HG02870 (cell line): ENCODE results near the gene PLA2G4D.

Experiments used
- ATAC-seq: cut with Tn5 transposase; IDR thresholded peaks from one replicate; pipeline ENCODE4 v1.9.1; 2021; ENCODE audit warnings: mild to moderate bottlenecking, moderate library complexity; ENCODE audit not compliant: unreplicated experiment

PLA2G4D gene

DNA sequence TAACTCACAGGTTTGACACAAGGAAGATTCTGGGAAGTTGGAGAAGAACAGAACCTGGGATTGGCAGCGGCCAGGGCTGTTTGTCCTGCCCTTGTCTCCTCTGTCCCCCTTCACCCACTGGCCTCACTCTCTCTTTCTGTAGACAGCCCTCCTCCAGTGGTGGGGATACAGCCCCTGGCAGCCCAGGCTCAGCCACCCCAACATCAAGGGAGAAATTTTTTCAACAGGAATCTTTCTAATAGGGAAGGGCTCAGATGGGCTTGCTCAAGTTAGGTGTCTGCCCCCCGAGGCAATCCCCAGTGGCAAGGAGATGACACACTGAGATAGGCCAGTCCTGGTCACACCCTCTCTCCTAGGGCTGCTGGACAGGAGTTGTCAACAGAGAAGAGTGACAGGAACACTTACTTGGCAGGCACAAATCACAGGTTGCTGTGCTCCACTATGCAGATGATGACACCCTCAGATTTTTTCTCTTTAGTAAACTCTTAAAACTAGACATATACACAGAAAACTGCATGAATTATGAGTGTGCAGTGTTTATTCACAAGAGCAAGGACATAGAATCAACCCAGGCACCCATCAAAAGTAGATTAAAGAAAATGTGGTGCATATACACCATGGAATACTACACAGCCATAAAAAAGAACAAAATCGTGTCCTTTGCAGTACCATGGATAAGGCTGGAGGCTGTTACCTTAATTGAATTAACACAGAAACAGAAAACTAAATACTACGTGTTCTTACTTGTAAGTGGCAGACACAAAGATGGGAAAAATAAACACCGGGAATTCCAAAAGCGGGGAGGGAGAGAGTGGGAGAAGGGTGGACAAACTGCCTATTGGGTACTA is 36.3 kb downstream of the PLA2G4D start:
- ATAC-seq = no peak

DNA sequence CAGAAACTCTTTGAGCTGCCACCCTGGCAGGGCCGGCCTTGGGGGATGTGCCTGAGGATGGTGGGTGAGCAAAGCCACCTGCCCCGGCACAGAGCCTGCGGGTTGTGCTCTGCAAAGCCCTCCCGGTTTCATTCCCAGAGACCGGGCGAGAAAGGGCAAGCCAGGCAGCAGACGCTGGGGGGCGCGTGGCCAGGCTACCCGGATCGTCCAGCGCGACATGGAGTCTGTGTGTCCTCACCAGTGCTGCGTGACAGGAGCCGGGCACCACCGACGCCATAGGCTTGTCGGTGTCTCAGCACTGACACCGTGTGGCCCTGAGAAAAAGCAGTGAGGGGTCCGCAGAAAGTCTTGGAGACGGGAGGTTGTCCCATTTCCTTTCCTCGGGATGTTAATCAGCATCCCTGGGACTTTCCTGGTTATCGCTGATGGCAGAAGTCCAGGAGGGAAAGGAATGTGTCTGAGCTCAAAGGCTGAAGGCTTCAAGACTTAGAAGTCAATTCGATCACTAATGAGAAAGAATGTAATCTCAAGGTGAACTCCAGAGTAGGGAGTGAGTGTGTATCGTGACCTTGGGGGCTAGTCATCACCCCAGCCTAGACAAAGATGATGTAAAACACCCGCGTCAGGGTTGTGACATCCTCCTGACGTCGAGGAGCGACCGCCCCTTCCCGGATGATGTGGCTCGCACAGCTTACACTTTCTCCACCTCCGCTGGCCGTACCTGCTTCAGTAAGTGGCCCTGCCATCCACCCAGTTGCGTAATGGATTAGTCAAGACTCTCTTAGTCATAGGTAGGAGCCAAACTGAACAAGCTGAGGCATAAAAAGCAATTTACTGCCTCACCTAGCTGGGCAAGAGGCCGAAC is 37.2 kb downstream of the PLA2G4D start:
- no peak for ATAC-seq

- no peak for ATAC-seq
Observed at GRCh38 chr15:42053914-42054313, 40.4 kb downstream of the PLA2G4D start.

GRCh38 chr15:42053010-42053409 is 41.4 kb downstream of the PLA2G4D start:
- ATAC-seq = no peak

DNA sequence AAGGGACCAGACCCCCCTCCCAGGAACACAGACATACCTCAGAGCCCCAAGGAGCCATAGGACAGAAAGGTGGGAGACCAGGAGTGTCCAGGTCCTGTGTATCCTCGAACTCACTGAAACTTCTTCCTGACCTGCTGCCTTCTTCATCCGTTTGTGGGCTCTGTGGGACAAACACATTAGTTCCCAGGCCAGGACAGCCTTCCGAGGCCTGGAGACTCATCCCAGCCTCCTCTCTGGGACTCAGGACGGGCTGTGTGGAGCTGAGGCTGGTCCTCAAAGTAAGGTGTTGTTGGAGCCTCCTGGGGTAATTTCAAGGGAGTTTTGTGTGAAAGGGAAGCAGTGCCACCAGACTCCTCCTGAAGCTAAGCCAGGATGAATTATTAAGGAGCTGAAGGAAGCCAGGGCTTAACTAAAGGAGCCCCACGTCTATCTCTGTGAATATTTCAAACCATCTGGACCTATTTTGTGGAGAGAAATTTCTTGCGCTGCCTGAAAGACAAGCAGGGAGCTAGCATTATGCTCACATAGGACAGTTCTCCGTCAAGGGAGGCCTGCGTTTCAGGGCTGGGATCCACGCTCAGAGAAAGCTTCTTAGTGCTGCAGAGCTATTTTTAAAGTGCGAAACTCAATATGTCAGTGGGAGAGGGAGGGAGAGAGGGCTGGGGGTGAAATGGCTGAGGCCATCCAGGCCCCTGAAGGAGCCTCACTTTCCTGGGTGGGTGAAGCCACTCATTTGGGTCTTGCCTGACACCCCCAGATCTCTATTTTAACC is 43.7 kb downstream of the PLA2G4D start:
- no peak for ATAC-seq

DNA sequence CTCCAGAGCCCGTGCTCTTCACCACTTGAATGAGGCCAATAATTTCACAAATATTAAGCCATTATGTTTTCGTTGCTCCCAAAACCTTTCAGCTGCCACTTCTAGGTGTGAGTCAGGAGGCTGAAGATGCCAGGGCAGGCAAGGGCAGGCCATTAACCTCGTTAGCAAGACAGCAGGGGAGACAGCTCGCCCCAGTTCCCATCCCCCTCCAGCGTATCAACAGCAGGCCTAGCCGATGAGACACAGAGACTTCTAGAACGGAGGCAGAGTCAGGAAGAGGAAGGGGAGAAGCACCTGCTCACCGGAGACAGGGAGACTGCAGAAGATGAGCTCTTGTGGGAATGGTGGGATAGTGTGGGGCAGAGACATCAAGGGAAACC is 45.6 kb downstream of the PLA2G4D start:
- ATAC-seq = no peak

GRCh38 chr15:42048080-42048820 is 46.1 kb downstream of the PLA2G4D start:
- no peak for ATAC-seq

- ATAC-seq = no peak
Observed at GRCh38 chr15:42046597-42046996, 47.8 kb downstream of the PLA2G4D start.

DNA sequence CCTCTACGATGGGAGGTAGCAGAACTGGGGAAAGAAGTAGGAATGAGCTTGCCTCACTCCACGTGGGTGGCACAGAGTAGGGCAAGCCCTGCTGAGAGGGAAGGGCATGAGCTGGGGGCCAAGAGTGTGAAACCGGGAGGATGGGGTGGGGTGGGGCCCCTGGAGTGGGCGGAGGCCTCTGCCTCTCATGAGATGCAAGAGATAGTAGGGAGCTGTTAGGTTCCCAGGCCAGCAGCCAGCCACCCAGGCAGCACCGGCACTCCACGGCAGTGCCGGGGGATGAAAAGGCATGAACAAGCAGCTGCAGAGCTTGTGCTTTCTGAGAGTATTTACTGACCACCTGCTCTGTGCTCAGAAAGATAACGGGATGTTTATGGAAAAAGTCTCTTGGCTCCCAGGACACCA is 49.1 kb downstream of the PLA2G4D start:
- no peak for ATAC-seq

- ATAC-seq = no peak
Observed at GRCh38 chr15:42042602-42043400, 51.6 kb downstream of the PLA2G4D start.

DNA sequence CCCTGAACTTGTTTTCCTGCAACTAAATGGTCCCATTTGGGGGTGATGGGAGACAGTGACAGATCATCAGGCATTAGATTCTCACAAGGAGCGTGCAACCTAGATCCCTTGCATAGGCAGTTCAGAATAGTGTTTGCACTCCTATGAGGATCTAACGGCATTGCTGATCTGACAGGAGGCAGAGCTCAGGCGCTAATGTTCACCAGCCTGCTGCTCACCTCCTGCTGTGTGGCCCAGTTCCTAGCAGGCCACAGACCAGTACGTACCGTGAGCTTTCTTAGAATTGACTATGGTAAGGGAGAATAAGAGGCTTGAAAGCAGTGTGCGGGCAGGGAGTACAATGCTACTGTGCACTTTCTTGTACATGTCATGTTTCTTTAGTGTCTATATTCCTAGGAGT is 56.0 kb downstream of the PLA2G4D start:
- ATAC-seq = no peak

DNA sequence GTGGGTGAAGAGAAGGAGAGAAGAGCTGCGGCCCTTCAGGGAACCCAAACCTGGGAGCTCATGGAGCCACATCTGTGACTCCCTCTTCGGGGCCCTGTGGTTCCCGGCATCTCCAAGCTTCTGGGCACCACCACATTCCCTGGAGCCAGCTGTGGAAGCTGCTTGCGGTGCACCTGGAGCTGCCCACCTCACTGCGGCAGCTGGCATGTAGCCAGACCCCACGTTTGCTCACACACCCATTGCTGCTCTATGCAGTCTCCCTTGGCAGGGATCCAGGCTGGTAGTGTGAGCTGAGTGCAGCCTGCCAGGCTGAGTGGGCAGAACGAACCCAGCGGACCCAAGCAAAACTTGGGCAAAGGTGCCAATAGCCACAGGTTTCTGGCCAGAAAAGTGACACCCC is 56.7 kb downstream of the PLA2G4D start:
- no peak for ATAC-seq

DNA sequence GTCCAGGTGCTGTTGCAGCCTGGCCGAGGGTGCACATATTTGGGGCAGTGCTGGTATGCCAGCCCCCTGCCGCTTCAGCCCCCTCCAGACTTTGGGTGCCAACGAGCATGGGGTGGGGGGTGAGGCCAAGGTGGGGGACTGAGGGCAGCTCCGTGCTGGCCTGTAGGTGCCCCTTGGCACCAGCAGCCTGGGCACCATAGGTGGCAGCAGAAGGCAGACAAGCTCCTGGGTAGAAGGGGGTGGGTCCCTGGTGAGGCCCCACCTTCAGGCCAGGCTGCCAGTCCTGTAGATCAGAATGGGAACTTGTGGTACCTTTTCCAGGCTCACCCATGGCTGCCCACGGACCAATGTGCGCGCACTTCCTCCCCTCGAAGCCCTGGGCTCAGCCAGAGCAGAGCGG is 57.4 kb downstream of the PLA2G4D start:
- ATAC-seq = no peak

- no peak for ATAC-seq
Observed at GRCh38 chr15:42036112-42036905, 58.1 kb downstream of the PLA2G4D start.

DNA sequence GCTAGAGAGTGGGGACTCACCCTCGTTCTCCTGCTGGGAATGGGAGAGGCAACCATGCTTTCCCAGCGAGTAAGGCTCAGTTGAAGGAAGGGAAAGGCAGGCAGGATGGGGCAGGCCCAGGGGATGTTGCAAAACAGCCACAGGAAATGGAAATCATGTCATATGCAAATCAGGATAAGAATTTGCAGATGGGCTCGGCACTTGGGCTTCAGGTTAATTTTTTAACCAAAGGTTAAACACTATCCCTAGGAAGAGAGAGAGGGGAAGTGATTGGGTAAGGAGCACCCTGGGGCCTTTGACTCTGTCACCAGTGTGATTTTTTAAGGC is 59.0 kb downstream of the PLA2G4D start:
- peak; percentile 74 for ATAC-seq

DNA sequence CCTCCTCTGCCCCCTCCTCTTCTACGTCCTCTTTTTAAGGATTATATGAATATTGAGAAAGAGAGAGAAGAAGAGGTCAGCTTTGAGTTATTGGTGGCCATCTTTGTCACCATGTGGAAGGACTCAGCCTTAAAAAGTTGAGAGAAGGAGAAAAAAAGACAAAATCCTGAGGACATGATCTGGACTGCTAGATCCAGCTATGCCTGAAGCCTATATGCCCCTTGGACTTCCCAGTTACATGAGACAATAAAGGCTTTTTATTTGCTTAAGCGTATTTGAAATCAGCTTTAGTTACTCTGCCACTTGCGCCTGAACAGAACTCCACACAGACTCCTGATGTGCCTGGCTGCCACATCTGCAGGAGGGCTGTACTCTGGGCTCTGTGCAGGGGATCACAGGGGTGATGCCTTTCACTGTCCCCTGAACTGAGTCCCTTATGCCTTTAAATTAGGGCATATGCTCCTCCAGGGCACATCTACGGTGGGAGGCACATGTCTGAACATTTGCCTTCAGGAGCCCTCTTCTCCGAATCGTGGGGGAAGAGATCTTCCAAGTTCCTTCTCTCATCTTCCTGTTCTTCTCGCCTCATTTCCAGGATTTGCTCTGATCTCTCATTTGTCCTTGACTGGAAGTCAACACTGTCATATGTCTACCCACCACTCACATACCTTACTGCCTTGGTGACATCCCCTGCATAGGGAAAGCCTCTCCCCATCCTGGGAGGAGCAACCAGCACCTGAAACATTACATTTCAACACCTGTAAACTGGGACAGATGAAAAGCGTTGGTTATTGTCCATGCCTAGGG is 59.5 kb downstream of the PLA2G4D start:
- ATAC-seq = peak; percentile 11

GRCh38 chr15:42033214-42033873 is 61.0 kb downstream of the PLA2G4D start:
- no peak for ATAC-seq
